Hepatocyte (in vitro differentiated cells): ENCODE measurements around the gene MSRB1.

Experiments used
- EZH2 ChIP-seq: fragments of 200-600 bp; sonication (generic); IDR thresholded peaks from 2 replicates; pipeline ENCODE4 v1.6.1; 2016; ENCODE audit warnings: antibody characterized with exemption, mild to moderate bottlenecking, borderline replicate concordance
- EZH2phosphoT487 ChIP-seq: fragments of 200-600 bp; sonication (generic); IDR thresholded peaks from one replicate; pipeline ENCODE4 v1.6.1; 2018; ENCODE audit warnings: antibody characterized with exemption, mild to moderate bottlenecking, low read depth, moderate library complexity; ENCODE audit not compliant: unreplicated experiment, severe bottlenecking
- TF ChIP-seq, protein P1 (sequence below): fragments of 200-600 bp; sonication (generic); IDR thresholded peaks from 2 replicates; pipeline ENCODE4 v1.5.1; 2016; ENCODE audit warnings: antibody characterized with exemption, mild to moderate bottlenecking; ENCODE audit not compliant: poor library complexity

DNA sequence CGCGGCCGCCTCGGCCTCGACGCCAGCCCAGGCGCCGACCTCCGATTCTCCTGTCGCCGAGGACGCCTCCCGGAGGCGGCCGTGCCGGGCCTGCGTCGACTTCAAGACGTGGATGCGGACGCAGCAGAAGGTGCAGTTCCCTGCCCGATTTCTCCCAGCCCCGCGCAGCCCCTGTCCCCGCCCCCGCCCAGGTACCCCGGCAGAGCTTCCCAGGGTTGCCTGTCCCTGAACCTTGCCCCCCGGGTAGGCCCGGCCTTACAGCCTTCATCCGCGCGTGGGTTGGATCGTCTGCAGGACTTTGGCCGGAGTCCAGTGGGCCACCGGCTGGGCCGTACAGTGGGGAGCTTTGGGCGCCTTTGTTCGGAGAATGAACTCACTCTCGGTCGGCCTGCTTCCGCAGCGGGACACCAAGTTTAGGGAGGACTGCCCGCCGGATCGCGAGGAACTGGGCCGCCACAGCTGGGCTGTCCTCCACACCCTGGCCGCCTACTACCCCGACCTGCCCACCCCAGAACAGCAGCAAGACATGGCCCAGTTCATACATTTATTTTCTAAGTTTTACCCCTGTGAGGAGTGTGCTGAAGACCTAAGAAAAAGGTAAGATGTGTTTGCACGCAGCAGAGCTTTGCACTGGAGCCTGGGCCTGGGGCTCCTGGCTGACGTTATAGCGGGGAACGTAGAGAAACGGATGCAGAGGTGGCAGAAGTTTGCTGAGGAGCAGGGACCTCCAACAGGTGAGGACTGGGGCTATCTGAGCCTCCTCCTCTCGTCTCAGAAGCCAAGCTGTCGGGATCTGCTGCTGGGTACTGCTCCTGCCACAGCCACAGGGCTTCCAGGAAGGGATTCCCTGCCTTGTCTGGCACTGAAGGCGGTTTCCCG is 41.6 kb upstream of the MSRB1 start:
- TF ChIP-seq, protein P1, sequence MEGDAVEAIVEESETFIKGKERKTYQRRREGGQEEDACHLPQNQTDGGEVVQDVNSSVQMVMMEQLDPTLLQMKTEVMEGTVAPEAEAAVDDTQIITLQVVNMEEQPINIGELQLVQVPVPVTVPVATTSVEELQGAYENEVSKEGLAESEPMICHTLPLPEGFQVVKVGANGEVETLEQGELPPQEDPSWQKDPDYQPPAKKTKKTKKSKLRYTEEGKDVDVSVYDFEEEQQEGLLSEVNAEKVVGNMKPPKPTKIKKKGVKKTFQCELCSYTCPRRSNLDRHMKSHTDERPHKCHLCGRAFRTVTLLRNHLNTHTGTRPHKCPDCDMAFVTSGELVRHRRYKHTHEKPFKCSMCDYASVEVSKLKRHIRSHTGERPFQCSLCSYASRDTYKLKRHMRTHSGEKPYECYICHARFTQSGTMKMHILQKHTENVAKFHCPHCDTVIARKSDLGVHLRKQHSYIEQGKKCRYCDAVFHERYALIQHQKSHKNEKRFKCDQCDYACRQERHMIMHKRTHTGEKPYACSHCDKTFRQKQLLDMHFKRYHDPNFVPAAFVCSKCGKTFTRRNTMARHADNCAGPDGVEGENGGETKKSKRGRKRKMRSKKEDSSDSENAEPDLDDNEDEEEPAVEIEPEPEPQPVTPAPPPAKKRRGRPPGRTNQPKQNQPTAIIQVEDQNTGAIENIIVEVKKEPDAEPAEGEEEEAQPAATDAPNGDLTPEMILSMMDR: no peak
- TF ChIP-seq EZH2 (no peak), EZH2phosphoT487 (no peak)
